Skin of body (tissue), 2 donors: ENCODE measurements around the gene GSTP1. TPM values are rescaled to one million over a fixed set of nuclear protein-coding genes. Genes with fewer than 3 reads are reported as not detected.
A peak's percentile ranks its signal among the peaks of the same experiment; 100 is the strongest.
"Not testable (repeated sequence)": the region's sequence is repeated elsewhere in the genome, so short reads cannot be mapped to it uniquely, and the experiment has no call there.

Experiments
- DNase-seq: peaks from one replicate; lab custom pipeline; 2025; lab: John Stamatoyannopoulos, UW
- total RNA-seq: library from RNA; depleted of rRNA; stranded (reverse); fragments of >200 nt; gene quantifications from one replicate; pipeline ENCODE4 v1.2.3, GENCODE V29; 2014

GSTP1 gene
- total RNA-seq, 1 donor from 2014 or later, result 333 TPM

DNA sequence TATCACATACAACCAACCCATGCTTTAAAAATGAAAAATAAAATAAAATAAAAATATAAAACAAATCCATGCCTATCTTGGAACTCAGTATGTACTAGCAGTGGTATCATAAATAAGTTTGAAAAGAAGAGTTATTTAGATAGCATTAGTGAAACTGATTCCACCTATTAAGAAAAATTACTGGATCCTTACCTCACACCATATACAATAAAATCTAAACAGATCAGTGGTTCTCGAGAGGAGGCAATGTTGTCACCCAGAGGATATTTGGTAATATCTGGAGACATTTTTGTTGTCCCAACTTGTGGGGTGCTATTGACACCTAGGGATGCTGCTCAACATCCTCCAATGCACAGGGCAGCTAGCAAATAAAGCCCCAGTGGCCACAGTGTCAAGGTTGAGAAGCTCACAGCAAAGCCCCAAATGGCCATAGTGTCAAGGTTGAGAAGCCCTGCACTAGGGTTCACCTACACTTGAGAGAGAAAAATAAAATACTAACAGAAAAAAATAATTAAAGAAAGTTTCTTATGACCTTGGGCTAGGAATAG lies 13.2 kb downstream of the GSTP1 start:
- no peak for DNase-seq

DNA sequence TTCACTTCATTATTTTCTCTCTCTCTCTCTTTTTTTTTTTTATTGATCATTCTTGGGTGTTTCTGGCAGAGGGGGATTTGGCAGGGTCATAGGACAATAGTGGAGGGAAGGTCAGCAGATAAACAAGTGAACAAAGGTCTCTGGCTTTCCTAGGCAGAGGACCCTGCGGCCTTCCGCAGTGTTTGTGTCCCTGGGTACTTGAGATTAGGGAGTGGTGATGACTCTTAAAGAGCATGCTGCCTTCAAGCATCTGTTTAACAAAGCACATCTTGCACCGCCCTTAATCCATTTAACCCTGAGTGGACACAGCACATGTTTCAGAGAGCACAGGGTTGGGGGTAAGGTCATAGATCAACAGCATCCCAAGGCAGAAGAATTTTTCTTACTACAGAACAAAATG lies 13.8 kb downstream of the GSTP1 start:
- not testable (repeated sequence) for DNase-seq

DNA sequence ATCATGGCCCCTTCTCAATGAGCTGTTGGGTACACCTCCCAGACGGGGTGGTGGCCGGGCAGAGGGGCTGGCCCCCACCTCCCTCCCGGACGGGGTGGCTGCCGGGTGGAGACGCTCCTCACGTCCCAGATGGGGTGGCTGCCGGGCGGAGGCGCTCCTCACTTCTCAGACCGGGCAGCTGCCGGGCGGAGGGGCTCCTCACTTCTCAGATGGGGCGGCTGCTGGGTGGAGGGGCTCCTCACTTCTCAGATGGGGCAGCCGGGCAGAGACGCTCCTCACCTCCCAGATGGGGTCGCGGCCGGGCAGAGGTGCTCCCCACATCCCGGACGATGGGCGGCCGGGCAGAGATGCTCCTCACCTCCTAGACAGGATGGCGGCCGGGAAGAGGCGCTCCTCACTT lies 14.4 kb downstream of the GSTP1 start:
- not testable (repeated sequence) for DNase-seq

DNA sequence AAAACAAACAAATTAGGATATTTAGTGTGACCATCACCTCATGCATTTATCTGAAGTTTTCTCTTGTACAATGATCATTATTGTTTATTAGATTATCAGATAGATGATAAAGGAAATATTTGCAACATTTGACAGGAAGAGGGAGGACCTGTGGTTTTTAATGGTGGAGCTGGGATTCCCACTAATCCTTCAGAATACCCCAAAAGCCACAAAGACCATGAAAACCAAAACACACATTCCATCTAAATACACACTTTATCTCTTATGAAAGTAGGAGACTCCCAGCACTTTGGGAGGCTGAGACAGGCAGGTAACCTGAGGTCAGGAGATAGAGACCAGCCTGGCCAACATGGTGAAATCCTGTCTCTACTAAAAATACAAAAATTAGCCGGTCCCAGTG lies 15.5 kb downstream of the GSTP1 start:
- no peak for DNase-seq

DNA sequence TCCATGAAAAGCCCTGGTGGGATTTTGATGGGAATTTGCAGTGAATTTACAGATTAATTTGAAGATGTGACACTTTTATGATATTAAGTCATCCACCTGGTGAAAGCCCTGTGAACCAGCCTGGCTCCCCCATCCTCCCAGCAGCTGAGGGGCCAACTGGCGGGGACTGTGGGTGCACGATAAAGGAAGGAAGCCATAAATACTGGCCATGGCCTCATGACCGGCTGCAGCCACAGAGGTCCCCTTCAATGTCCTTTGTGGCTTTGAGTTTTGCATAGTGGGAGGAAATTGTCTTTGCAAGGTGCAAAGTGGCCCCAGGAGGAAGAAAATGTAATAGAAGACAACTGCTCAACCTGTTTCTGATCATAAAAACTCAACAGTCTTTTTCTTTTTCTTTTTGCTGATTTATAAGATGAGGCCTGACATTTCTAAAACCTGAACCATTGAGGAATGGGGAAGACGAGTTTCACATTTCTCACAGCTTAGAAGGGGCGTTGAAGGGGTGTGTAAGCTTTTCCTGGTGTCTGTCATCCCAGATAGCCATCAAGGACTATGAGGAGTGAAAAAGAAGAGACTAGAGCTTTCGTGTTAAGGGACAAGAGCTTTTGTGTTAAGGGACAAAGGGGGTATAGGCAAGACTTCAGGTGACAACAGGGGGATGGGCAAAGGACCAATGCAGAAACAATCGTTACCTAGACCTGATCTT lies 16.9 kb downstream of the GSTP1 start:
- no peak for DNase-seq

DNA sequence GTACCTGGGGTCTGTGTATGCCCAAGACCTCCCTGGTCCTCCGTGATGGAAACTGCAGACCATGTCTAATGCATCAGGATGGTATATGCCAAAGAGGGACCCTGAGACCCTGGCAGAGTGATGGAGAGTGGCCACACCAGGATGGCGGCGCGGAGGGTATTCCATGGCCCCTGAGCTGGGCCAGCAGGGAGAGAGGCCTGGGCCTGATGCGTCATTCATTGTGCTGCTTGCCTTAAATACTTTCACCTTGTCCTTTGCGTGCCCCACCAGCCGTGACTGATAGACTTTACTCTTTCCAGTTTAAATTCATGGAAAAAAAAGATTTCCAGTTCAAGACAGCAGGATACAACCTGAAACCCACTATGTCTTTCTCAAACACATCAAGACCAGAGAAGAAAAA lies 17.5 kb downstream of the GSTP1 start:
- DNase-seq, result no peak

DNA sequence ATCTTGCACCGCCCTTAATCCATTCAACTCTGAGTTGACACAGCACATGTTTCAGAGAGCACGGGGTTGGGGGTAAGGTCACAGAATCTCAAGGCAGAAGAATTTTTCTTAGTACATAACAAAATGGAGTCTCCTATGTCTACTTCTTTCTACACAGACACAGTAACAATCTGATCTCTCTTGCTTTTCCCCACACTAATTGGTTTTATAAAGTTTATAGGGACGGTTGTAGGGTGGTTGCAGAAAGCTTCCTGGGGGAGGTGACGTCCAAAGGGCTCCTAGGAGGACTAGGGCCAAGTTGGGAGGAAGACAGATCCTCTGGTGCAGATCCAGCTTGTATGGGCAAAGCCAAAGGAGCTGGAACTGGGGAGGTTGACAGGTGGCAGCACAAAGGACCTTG lies 20.5 kb downstream of the GSTP1 start:
- DNase-seq, result not testable (repeated sequence)

DNA sequence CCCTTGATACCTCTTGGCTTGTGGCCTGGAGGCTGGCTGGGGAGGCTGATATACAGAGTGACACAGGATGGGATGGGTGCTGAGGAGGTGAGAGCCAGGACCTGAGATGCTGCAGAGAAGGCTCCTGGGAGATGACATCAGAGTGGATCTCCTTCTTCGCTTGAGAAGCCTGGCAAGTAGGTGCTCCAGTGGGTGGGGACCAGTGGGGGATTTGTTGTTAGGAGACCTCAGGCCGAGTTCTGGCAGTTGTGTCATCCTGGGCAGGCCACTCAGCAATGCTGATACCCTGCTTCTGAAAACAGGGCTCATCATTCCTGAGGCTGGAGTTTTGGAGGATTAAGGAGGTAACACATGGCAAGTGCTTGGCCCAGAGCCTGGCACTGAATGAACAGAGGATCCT lies 21.2 kb downstream of the GSTP1 start:
- DNase-seq, result no peak

DNA sequence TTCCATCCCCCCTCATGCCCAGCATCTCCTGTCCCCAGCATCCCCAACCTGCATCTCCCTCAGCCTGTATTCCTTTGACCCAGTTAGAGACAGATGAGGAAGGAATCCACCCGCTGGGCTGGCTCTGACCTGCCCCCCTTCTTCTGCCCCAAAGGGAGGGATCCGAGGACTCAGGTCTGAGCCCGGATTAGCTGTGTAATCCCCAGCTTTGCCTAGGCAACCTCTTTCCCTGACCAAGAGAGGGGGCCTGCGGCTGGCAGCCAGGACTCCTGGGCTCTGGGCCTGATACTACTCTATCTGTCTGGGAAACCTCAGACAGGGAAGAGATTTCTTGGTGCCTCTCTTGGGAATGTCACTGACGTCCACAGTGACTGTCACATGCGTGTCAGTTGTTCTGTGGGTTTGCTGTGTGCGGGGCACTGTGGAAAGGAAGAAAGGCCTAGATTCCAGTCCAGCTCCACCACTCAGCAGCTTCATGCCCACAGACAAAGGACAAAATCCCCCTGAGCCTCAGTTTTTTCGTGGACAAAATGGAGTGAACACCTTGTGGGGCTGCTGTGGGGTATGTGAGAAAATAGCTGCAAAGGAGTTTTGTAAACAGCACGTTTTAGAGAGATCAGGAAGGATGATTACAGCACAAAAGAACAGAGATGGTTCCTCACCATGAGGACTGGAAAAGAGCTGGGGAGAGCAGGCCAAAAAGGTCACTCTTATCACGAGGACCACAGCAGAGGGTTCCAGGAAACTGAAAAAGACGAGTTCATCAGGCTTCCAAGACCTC lies 21.8 kb downstream of the GSTP1 start:
- DNase-seq, result no peak

DNA sequence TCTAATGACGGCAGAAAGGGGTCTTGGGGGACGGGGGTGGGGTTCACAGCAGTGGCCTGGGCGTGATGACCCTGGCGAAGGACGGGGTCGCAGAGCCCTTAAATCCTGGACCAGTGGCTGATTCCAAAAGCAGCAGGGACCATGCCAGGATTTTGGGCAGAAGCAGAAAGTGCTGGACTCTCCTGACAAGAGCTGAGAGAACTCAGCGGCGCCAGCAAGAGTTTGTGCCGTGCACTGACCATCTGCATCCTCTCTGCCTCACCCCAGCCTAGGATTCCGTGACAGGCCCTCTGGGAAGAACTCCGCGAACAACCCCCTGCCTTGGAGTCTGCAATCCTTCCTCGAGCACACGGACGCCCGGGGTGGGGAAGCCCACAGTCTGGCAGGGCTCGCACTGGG lies 22.5 kb downstream of the GSTP1 start:
- DNase-seq, result no peak

DNA sequence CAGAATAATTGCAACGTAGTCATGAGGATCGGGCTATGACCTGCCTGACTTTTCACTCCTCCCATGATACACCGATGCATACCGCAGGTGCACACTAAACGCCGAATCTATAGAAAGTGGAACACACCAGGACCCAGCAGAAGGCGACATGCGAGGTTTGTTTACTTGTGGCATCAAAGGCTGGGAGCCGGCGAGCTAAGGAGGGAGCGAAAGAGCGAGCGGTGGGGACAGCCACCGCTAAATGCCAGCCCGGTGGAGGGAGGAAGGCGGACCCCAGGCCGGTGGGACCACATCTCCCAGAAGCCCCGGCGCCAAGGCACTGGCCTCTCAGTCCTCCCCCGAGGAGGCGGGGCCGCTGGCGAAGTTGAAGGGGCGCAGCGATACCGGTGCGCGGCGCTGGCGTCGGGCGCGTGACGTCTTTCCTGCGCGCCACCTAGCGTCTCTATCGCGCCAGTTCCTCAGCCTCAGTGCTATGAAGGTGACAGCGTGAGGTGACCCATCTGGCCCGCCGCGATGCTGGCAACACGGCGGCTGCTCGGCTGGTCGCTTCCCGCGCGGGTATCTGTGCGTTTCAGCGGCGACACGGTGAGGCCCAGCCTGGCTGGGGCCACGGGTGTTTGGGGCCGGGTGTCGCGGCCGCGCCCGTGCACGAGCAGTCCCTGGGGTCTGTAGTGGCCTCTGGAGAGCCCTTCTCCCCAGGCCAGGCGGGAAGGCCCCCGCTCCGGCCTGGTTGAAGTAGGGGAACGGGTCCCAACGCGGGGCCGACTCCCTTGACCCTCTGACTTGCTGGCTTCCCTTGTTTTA lies 23.1 kb downstream of the GSTP1 start, which contains the start of gene NDUFV1:
TSS of gene NDUFV1 (plus strand) at position 445 of the 804 bp plus-strand sequence. CDS start at position 514, 69 bp downstream.
- DNase-seq, result peak; percentile 91

DNA sequence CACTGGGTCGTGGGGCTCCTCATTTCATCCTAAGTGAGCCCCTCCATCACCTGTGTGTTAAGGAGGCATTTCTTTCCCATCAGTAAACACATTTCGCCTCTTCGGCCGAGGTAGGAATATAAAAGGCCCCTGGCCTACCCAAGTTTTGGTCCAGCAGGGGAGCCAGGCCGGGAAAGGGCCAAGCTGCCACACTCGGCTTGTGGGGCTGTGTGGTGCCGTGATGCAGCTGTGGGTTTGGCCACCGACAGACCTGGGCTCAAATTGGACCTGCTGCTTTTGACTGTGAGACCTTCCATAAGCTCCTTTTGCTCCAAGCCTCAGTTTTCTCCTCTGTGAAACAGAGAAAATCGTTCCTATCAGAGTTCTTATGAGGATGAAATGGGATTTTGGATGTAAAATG lies 23.9 kb downstream of the GSTP1 start:
- no peak for DNase-seq

DNA sequence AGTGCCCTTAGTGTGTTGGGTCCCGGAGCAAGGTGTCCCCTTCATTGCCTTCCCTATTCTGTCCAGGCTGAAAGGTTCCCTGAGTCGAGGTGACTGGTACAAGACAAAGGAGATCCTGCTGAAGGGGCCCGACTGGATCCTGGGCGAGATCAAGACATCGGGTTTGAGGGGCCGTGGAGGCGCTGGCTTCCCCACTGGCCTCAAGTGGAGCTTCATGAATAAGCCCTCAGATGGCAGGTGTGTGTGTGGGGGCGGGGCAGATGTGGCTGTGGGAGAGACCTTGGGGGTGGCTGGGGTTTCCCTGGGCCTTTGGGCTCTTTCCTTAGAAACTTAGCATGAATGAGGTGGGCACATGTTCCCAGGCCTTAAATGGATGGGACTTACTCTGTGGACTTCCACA lies 24.9 kb downstream of the GSTP1 start:
- DNase-seq, result no peak

DNA sequence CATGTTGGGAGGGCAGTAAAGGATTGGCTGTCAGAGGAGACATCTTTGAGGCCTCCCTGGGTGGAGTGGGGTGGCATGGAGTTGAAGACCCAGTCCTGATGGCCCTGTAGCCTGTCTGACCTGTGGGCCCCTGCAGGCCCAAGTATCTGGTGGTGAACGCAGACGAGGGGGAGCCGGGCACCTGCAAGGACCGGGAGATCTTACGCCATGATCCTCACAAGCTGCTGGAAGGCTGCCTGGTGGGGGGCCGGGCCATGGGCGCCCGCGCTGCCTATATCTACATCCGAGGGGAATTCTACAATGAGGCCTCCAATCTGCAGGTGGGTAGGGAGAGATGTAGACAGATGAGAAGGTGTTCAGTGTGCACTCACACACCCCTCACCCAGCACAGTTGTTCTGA lies 25.7 kb downstream of the GSTP1 start:
- DNase-seq, result no peak

DNA sequence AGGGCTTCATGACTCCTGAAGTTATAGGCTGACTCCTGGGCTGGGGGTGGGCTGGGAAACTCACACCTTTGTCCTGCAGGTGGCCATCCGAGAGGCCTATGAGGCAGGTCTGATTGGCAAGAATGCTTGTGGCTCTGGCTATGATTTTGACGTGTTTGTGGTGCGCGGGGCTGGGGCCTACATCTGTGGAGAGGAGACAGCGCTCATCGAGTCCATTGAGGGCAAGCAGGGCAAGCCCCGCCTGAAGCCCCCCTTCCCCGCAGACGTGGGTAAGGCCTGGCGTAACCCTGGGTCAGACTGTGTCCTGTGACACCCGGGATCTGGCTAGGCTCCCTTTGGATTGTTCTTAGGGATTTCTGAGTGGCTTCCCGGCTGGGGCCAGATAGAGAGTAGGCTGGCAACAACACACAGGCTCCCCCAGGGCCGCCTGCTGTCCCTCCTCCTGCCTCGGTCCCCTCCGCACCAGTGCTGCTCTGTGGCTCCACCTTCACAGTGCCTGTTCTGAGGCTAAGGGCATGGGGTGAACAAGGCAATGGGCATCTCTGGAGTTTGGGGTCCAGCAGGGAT lies 26.8 kb downstream of the GSTP1 start:
- no peak for DNase-seq

DNA sequence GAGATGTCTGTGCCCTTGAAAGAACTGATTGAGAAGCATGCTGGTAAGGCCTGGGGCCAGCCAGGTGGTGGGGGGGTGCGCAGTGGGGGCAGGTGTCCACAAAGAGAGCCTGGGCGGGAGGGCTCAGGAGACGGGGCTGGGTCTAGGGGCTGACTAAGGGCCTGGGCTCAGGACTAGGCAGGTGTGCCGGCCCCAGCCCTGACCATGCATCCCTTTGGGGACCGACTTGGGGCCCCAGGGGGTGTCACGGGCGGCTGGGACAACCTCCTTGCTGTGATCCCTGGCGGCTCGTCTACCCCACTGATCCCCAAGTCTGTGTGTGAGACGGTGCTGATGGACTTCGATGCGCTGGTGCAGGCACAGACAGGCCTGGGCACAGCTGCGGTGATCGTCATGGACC lies 27.6 kb downstream of the GSTP1 start:
- no peak for DNase-seq

DNA sequence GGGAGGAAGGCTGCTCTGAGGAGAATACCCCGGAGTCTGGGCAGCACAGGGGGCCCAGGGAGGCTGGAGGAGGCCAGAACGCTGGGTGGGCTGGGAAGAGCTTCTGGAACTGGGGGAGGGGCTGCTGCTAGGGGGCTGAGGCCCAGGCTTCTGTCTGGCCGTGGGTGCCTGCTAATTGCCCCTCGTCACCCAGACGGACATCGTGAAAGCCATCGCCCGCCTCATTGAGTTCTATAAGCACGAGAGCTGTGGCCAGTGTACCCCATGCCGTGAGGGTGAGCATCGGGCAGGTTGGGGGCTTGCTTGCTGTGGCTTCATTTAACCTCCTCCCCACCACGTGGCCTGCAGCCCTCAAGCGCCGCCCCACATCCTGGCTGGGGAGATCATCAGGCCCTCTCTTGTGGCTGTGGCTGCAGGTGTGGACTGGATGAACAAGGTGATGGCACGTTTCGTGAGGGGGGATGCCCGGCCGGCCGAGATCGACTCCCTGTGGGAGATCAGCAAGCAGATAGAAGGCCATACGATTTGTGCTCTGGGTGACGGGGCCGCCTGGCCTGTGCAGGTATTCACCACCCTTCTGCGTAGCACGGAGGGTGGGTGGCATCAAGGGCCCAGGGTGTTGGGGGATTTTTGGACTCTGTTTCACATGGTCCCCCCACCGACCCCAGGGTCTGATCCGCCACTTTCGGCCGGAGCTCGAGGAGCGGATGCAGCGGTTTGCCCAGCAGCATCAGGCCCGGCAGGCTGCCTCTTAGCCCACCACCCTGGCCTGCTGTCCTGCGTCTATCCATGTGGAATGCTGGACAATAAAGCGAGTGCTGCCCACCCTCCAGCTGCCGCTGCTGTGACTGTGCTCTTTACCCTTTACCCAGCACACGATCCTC lies 28.3 kb downstream of the GSTP1 start:
- no peak for DNase-seq

DNA sequence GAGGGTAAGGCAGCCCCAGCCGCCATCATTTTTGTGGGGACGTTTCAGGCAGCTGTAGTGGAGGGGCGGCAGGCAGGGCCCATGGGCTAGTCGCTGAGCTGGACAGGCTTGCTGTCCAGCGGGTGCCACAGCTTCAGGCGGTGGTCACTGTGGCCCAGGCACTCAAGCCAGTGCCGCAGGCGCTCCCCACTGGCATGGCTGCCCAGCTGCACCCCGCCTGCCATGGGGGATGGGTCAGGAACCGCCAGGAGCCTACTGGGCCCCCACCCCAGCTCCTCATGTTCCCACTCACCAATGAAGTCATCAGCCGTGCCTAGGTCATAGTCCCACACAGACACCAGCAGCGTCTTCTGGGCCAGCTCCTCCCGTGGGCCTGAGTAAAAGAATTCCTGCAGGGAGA lies 29.1 kb downstream of the GSTP1 start:
- no peak for DNase-seq

DNA sequence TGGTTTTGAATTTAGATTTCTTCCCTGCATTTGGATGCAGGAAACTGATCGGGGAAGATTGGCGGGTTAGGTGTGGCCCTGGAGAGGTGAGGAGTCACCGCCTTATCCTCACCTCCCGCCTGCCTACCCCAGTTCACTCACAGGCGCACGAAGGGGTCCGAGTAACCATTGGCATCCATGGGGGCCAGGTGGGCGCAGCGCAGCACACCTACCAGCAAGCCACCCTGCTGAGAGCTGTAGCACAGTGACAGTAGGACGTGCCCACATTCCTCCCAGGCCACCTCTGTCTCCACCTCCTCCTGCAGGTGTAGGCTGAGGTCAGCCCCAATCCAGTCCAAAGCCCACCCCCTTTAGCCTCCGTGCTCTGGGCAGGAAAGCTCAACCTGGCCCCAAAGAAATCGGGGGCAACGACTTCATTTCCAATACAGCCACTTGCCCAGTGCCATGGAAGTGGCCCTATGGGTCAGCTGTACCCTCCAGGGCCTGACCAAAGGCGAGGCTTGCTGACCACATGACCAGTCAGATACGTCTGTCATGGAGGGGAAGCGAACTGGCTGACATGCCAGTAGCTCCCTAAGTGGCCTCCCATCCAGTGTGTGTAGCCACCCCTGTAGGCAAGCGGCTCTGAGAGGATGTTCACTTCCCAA lies 29.8 kb downstream of the GSTP1 start:
- DNase-seq, result no peak
